GM21576 (cell line): ENCODE data around the gene RANBP17.

Experiments
- ATAC-seq: cut with Tn5 transposase; IDR thresholded peaks from one replicate; pipeline ENCODE4 v1.9.1; 2021; ENCODE audit warnings: mild to moderate bottlenecking, moderate library complexity; ENCODE audit not compliant: unreplicated experiment

RANBP17 gene

DNA sequence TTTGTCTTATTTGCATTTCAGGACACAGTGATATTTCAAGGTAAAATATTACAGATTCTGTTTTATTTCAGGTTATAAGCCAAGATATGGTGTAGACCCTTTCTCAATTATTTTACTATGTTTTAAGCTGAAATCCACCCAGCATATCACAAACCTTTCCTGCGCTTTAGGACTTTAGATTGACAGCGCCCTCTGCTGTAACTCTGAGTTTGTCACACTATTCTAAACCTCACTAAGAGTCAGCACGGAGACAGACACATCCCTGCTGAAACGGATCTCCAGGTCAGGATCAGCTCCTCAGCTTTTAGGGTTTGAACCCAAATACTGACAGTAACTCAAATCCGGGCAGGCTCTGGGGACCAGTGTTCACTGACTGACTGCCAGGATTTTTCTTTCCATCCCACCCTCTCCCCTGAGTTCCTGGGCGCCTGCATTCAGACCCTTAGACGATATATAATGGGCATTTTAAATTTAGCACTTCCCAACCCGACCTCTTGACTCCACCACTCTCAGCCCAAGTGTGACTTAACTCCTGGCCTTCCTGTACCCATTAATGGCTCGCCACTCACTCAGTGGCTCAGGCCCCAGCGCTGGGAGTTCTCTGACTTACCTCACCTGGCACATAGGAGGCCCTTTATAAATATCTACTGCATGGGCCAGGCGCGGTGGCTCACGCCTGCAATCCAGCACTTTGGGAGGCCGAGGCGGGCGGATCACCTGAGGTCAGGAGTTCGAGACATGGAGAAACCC lies 480.7 kb downstream of the RANBP17 start:
- ATAC-seq: peak; percentile 60

DNA sequence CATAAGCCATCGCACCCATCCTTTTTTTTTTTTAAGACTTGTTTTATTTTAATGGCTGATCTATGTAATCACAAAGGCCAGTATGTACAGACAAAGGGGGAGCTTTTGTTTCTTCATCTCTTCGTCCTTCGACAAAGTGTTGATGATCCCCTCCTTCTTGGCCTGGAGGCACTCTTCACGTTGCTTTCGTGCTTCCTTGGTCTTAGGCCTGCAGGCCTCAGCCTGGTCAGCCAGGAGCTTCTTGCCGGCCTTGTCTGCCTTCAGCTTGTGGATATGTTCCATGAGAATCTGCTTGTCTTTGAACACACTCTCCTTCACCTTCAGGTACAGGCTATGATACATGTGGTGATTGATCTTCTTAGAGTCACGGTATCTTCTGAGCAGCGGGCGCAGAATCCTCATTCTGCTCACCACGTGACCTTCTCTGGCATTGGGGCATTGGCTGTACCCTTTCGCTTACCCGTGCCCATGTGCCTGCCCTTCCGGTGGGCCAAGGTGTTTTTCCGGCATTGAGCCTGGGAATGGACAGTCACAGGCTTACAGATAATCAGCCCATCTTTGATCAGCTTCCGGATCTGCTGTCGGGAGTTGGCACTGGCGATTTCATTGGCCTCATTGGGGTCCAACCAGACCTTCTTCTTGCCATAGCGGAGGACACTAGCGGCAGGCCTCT lies 483.3 kb downstream of the RANBP17 start:
- no peak for ATAC-seq
